Kidney (tissue), 14 donors: ENCODE data around the gene LPCAT3. TPM values are rescaled to one million over a fixed set of nuclear protein-coding genes. Genes with fewer than 3 reads are reported as not detected.
"Not testable (repeated sequence)": the region's sequence is repeated elsewhere in the genome, so short reads cannot be mapped to it uniquely, and the experiment has no call there.

ENCODE experiments used
- DNase-seq, 5 donors: peaks; one replicate each; pipeline ENCODE4 v3.0.0-alpha.2; 2013 to 2020
- FAIRE-seq: peaks from 2 replicates; lab custom pipeline; 2012; peaks lifted over from hg19 to GRCh38; lab: Jason Lieb, UNC
- H3K27ac ChIP-seq, 2 donors: one replicate each; pipeline ENCODE4 v1.7.0; 2013; ENCODE audit warnings: low read depth in 2 of 2, low read length in 2 of 2, inconsistent platforms in 1 of 2
- H3K27me3 ChIP-seq: one replicate; pipeline ENCODE4 v1.7.1; 2013; ENCODE audit warnings: low read length, inconsistent platforms; ENCODE audit not compliant: control insufficient read depth, insufficient read depth
- H3K36me3 ChIP-seq, 3 donors: one replicate each; pipeline versions ENCODE4 v1.7.0 to v1.7.1; 2013; ENCODE audit warnings: low read length in 3 of 3, control low read depth in 1 of 3, inconsistent platforms in 1 of 3; ENCODE audit not compliant: insufficient read depth in 3 of 3, control insufficient read depth in 2 of 3
- H3K4me1 ChIP-seq, 3 donors: one replicate each; pipeline versions ENCODE4 v1.7.0 to v1.7.1; 2013; ENCODE audit warnings: low read length in 3 of 3, inconsistent platforms in 1 of 3, low read depth in 1 of 3; ENCODE audit not compliant: control insufficient read depth in 2 of 3, insufficient read depth in 2 of 3
- H3K4me3 ChIP-seq, 3 donors: one replicate each; pipeline versions ENCODE4 v1.7.0 to v1.8.1; 2013; ENCODE audit warnings: low read length in 3 of 3, control low read depth in 1 of 3, inconsistent platforms in 1 of 3
- H3K9ac ChIP-seq, 3 donors: one replicate each; pipeline versions ENCODE4 v1.7.0 to v1.7.1; 2013; ENCODE audit warnings: low read length in 3 of 3, control low read depth in 1 of 3, inconsistent platforms in 1 of 3
- H3K9me3 ChIP-seq, 3 donors: one replicate each; pipeline versions ENCODE4 v1.7.0 to v1.7.1; 2013; ENCODE audit warnings: low read length in 3 of 3, control low read depth in 1 of 3, inconsistent platforms in 1 of 3; ENCODE audit not compliant: control insufficient read depth in 2 of 3, insufficient read depth in 1 of 3
- CTCF ChIP-seq: IDR thresholded peaks from 3 replicates; pipeline ENCODE4 v1.5.1; 2012; ENCODE audit warnings: mild to moderate bottlenecking, moderate library complexity, borderline replicate concordance; ENCODE audit not compliant: insufficient read depth; ENCODE audit errors: extremely low read depth
- intact Hi-C: fragments of 100-400 bp; cut with DNase I; formaldehyde crosslinking; loops from one replicate; pipeline ENCODE4 v1.11.1; 2022
- polyA plus RNA-seq: library from polyadenylated mRNA; stranded (reverse); fragments of 350-450 nt; fragmentation: Illumina TruSeq; extraction: RNeasy Lipid Tissue Mini Kit (QIAGEN cat#74804); gene quantifications from one replicate; pipeline ENCODE4 v1.2.3, GENCODE V29; 2014; ENCODE audit warnings: low read depth, low replicate concordance; ENCODE audit not compliant: insufficient read depth
- total RNA-seq: library from RNA; stranded (reverse); fragmentation: NEBNext Ultra II Directional; extraction: Animal tissue kit (Norgen Biotek cat#: 25700); gene quantifications from one replicate; pipeline ENCODE4 v1.2.1, GENCODE V29; 2021
- donor health status: control.
- donor health status: control.
- donor health status: control.
- donor health status: control.
- donor health status: control.
- donor health status: DM: yes; HTN: yes; CAD: no.
- donor health status: Normal renal cell carcinoma (clear cell type).

The LPCAT3 gene
- total and polyA plus RNA-seq, 2 donors from 2014 or later: 59.2 to 77.8 TPM

GRCh38 chr12:7042842-7043241, 24.6 kb upstream of the LPCAT3 start:
- no peaks in the 10 kb centered on the region for H3K36me3 ChIP-seq
- intact Hi-C loops: no loop called here
- H3K27ac ChIP-seq: no peak overlapping the region
- no peaks in the 10 kb centered on the region for H3K27me3 ChIP-seq
- no peak overlapping the region for H3K9ac ChIP-seq
- no peaks in the 10 kb centered on the region for H3K9me3 ChIP-seq
- TF ChIP-seq CTCF: peak; percentile 46
- peaks cover 0 to 2% (median 0%) of the 10 kb centered on the region in 3 donors for H3K4me1 ChIP-seq
- FAIRE-seq (peak; percentile 79), DNase-seq (peak in 1 of 5 donors; percentile 13)
- no peak overlapping the region for H3K4me3 ChIP-seq

DNA sequence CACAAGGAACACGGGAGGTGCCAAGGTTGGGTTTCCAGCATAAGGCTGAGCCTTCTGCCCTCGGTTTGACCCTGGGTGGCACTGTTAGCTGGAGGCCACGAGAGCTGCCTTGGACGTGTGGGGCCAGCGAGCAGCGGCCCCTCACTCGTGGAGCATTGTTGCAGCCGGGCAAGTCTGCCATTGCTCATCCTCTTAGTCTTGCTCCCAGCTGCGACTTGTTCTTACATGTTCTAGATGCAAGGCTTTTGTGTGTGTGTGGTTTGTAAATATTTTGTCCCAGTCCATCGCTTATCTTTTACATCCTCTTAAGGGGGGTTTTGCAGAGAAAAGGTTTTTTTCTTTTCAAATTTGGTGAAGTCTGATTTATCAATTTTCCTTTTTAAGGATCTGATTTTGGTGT, 21.1 kb upstream of the LPCAT3 start:
- intact Hi-C loops: no loop called here
- FAIRE-seq (no peak), DNase-seq (no peak)
- no peak overlapping the region for H3K27ac ChIP-seq
- no peak overlapping the region for H3K9ac ChIP-seq
- no peaks in the 10 kb centered on the region for H3K36me3 ChIP-seq
- no peaks in the 10 kb centered on the region for H3K9me3 ChIP-seq
- H3K4me1 ChIP-seq: no peaks in the 10 kb centered on the region
- H3K27me3 ChIP-seq: no peaks in the 10 kb centered on the region
- no peak overlapping the region for H3K4me3 ChIP-seq
- no peak for TF ChIP-seq CTCF

DNA sequence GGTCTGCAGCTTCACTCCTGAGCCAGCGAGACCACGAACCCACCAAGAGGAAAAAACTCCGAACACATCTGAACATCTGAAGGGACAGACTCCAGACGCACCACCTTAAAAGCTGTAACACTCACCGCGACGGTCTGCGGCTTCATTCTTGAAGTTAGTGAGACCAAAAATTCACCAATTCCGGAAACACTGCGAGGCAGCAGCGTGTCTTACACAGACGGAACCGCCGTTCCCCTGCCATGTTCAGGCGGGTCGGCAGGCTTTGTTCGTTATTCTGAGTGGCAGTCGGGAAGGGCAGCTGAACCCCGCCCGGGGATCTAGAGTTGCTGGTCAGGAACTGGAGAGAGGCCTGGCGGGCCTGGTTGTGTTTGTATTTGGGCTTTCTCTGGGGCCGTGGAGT, 20.3 kb upstream of the LPCAT3 start:
- H3K36me3 ChIP-seq: no peaks in the 10 kb centered on the region
- H3K4me3 ChIP-seq: no peak overlapping the region
- H3K9ac ChIP-seq: no peak overlapping the region
- DNase-seq: no peak
- no peak for TF ChIP-seq CTCF
- no peaks in the 10 kb centered on the region for H3K27me3 ChIP-seq
- no peaks in the 10 kb centered on the region for H3K4me1 ChIP-seq
- FAIRE-seq: no peak
- no peak overlapping the region for H3K27ac ChIP-seq
- intact Hi-C loops: no loop called here
- no peaks in the 10 kb centered on the region for H3K9me3 ChIP-seq

DNA sequence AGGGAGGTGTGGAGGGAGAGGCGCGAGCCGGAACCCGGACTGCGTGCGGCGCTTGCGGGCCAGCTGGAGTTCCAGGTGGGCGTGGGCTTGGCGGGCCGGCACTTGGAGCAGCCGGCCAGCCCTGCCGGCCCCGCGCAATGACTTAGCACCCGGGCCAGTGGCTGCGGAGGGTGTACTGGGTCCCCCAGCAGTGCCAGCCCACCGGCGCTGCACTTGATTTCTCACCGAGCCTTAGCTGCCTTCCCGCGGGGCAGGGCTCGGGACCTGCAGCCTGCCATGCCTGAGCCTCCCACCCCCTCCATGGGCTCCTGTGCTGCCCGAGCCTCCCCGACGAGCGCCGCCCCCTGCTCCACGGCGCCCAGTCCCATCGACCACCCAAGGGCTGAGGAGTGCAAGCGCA, 19.1 kb upstream of the LPCAT3 start:
- H3K4me1 ChIP-seq, H3K9me3 ChIP-seq, H3K36me3 ChIP-seq, intact Hi-C loops, H3K27ac ChIP-seq, H3K9ac ChIP-seq, FAIRE-seq, H3K27me3 ChIP-seq, DNase-seq, H3K4me3 ChIP-seq: not testable (repeated sequence)
